Endothelial cell of umbilical vein (primary cell): ENCODE data around the gene IGHMBP2. TPM values are rescaled to one million over a fixed set of nuclear protein-coding genes. Genes with fewer than 3 reads are reported as not detected.

Source experiments
- BruUV-seq: library from RNA; stranded (reverse); fragments of 400-500 nt; replicated peaks from 2 replicates; lab custom pipeline; 2021; lab: Mats Ljungman, UMichigan
- CTCF ChIA-PET: fragments of 300-600, 350-600 bp; sonication (Branson Sonifier 250); formaldehyde crosslinking; loops from one replicate; lab custom pipeline; 2021; ENCODE audit warnings: antibody characterized with exemption, inconsistent platforms; lab: Charles Lee
- POLR2A ChIA-PET: fragments of 300-600, 350-600 bp; sonication (Branson Sonifier 250); formaldehyde crosslinking; loops from one replicate; lab custom pipeline; 2021; ENCODE audit warnings: antibody characterized with exemption, inconsistent platforms; lab: Charles Lee
- DNase-seq: peaks from one replicate; pipeline ENCODE4 v3.0.0-alpha.2; 2011; ENCODE audit warnings: low read depth, low spot score
- FAIRE-seq: peaks from 2 replicates; lab custom pipeline; 2011; peaks lifted over from hg19 to GRCh38; lab: Jason Lieb, UNC
- H2AFZ ChIP-seq: 2 replicates; pipeline ENCODE4 v1.6.0; 2012; ENCODE audit warnings: low read depth, low read length, control low read depth, inconsistent platforms
- H3K27ac ChIP-seq: 2 replicates; pipeline ENCODE4 v1.5.1; 2011; ENCODE audit warnings: low read depth, mild to moderate bottlenecking, control low read depth, low read length, moderate library complexity; ENCODE audit not compliant: insufficient read depth
- H3K27me3 ChIP-seq, 2 experiments: 2 replicates each; pipeline versions ENCODE4 v1.6.0 to v1.6.1; 2011; ENCODE audit warnings: low read length in 2 of 2, mixed read lengths in 1 of 2; ENCODE audit not compliant: control insufficient read depth in 2 of 2, insufficient read depth in 2 of 2
- H3K36me3 ChIP-seq, 2 experiments: 2 replicates in 1 of 2; 3 replicates in 1 of 2; pipeline ENCODE4 v1.5.1; 2011; ENCODE audit warnings: low read length in 2 of 2, mild to moderate bottlenecking in 1 of 2, moderate library complexity in 1 of 2; ENCODE audit not compliant: control insufficient read depth in 2 of 2, insufficient read depth in 2 of 2; ENCODE audit errors: extremely low read depth in 1 of 2
- H3K4me1 ChIP-seq: 3 replicates; pipeline ENCODE4 v1.5.1; 2011; ENCODE audit warnings: mild to moderate bottlenecking, low read length; ENCODE audit not compliant: control insufficient read depth, insufficient read depth; ENCODE audit errors: extremely low read depth
- H3K4me2 ChIP-seq: 2 replicates; pipeline ENCODE4 v1.6.1; 2011; ENCODE audit warnings: low read length, control low read depth, mixed read lengths; ENCODE audit not compliant: insufficient read depth
- H3K4me3 ChIP-seq, 3 experiments: fragments of 200-600 bp in 1 of 3; sonication (generic), shearing (Covaris generic) in 1 of 3; replicated peaks in 1 of 3; 2 replicates each; pipeline ENCODE4 v1.5.1; 2011 to 2016; ENCODE audit warnings: control low read depth in 3 of 3, low read length in 3 of 3, mild to moderate bottlenecking in 2 of 3, inconsistent platforms in 1 of 3, low read depth in 1 of 3, moderate library complexity in 1 of 3; ENCODE audit not compliant: insufficient read depth in 1 of 3
- H3K79me2 ChIP-seq: 2 replicates; pipeline ENCODE4 v1.6.0; 2012; ENCODE audit warnings: low read length, inconsistent platforms; ENCODE audit not compliant: control insufficient read depth, insufficient read depth
- H3K9ac ChIP-seq: replicated peaks from 2 replicates; pipeline ENCODE3; 2011; ENCODE audit warnings: low read length, control low read depth; ENCODE audit not compliant: insufficient read depth; ENCODE audit errors: extremely low read depth
- H3K9me1 ChIP-seq: replicated peaks from 3 replicates; pipeline ENCODE4 v1.6.0; 2011; ENCODE audit warnings: mild to moderate bottlenecking, low read length; ENCODE audit not compliant: control insufficient read depth, insufficient read depth; ENCODE audit errors: extremely low read depth
- H3K9me3 ChIP-seq: replicated peaks from 2 replicates; pipeline ENCODE4 v1.5.1; 2012; ENCODE audit warnings: low read length, inconsistent platforms; ENCODE audit not compliant: control insufficient read depth, insufficient read depth
- H4K20me1 ChIP-seq: replicated peaks from 2 replicates; pipeline ENCODE3; 2011; ENCODE audit warnings: mild to moderate bottlenecking, low read length; ENCODE audit not compliant: control insufficient read depth, insufficient read depth; ENCODE audit errors: extremely low read depth
- CTCF ChIP-seq, 2 donors: IDR thresholded peaks; 1 replicate in 1 of 2; 2 replicates in 1 of 2; pipeline ENCODE4 v1.5.1; 2011; ENCODE audit warnings: low read length in 2 of 2, mild to moderate bottlenecking in 2 of 2, moderate library complexity in 2 of 2, control low read depth in 1 of 2, inconsistent platforms in 1 of 2, low read depth in 1 of 2; ENCODE audit not compliant: insufficient read depth in 1 of 2; ENCODE audit errors: extremely low read depth in 1 of 2
- EZH2 ChIP-seq: IDR thresholded peaks from 2 replicates; pipeline ENCODE4 v1.6.1; 2012; ENCODE audit warnings: borderline replicate concordance, low read depth, mild to moderate bottlenecking, moderate library complexity, low read length, inconsistent platforms; ENCODE audit not compliant: severe bottlenecking
- FOS ChIP-seq: IDR thresholded peaks from 2 replicates; pipeline ENCODE4 v1.6.1; 2011; ENCODE audit warnings: mild to moderate bottlenecking, low read length, moderate library complexity, borderline replicate concordance; ENCODE audit not compliant: insufficient read depth
- GATA2 ChIP-seq: IDR thresholded peaks from 2 replicates; pipeline ENCODE4 v1.7.0; 2011; ENCODE audit warnings: low read depth, mild to moderate bottlenecking, moderate library complexity, mixed read lengths, low read length; ENCODE audit not compliant: insufficient read length, insufficient read depth
- JUN ChIP-seq: IDR thresholded peaks from 2 replicates; pipeline ENCODE4 v1.6.1; 2011; ENCODE audit warnings: borderline replicate concordance, low read depth; ENCODE audit not compliant: insufficient read length, insufficient read depth
- MAX ChIP-seq: IDR thresholded peaks from 2 replicates; pipeline ENCODE4 v1.6.1; 2011; ENCODE audit not compliant: insufficient read depth, insufficient read length
- MYC ChIP-seq: IDR thresholded peaks from one replicate; pipeline ENCODE4 v1.6.1; 2011; ENCODE audit warnings: mild to moderate bottlenecking, low read depth, low read length
- POLR2A ChIP-seq: IDR thresholded peaks from 2 replicates; pipeline ENCODE4 v1.6.1; 2012; ENCODE audit warnings: low read depth, mild to moderate bottlenecking, control low read depth, low read length
- POLR2AphosphoS5 ChIP-seq: IDR thresholded peaks from 2 replicates; pipeline ENCODE4 v1.6.1; 2012; ENCODE audit warnings: low read depth, mild to moderate bottlenecking, control low read depth, low read length, moderate library complexity; ENCODE audit not compliant: insufficient read depth
- dilution Hi-C: fragments of 300-500 bp; cut with MboI; formaldehyde crosslinking; loops from one replicate; pipeline ENCODE4 v1.15.0; 2019; ENCODE audit warnings: low sequenced_read_pairs; ENCODE audit not compliant: extremely low pct_ligation_motif_present
- intact Hi-C: fragments of 100-400 bp; cut with micrococcal nuclease; formaldehyde crosslinking; loops from one replicate; pipeline ENCODE4 v1.10.0; 2022
- polyA plus RNA-seq, 4 experiments: library from polyadenylated mRNA; depleted of rRNA in 3 of 4; stranded (reverse) in 3 of 4; unstranded in 1 of 4; fragments of >200 nt; gene quantifications; 2 replicates each; pipeline versions ENCODE4 v1.2.1 to v1.2.3, GENCODE V29; 2011 to 2012; ENCODE audit warnings: missing spikeins in 1 of 4
- total RNA-seq: library from RNA; stranded (reverse); gene quantifications from 2 replicates; pipeline ENCODE4 v1.2.3, GENCODE V29; 2021

The IGHMBP2 gene
- total and polyA plus RNA-seq, 2 donors (not counting 3 experiments of a cell fraction or from before 2014, with no cell fraction given), result 10.9 to 25.1 TPM

GRCh38 chr11:68908273-68908672, 4.6 kb downstream of the IGHMBP2 start:
- dilution Hi-C loops (no loop called here), intact Hi-C loops (loop anchor here (10.0 kb wide), 1 partner anchor 177 kb away; no protein-coding TSS in a partner anchor)
- BruUV-seq, result no TSS peak
- no peak overlapping the region for H3K4me2 ChIP-seq
- peaks cover 6% of the 10 kb centered on the region for H3K4me1 ChIP-seq
- peaks cover 8 to 29% of the 10 kb centered on the region in 2 experiments for H3K36me3 ChIP-seq
- H3K9ac ChIP-seq, result no peak overlapping the region
- no peak for FAIRE-seq
- CTCF ChIA-PET, result no interaction called here
- H3K79me2 ChIP-seq, result peaks cover 21% of the 10 kb centered on the region
- TF ChIP-seq EZH2, result no peak
- TF ChIP-seq MYC, result no peak
- TF ChIP-seq JUN, result no peak
- TF ChIP-seq CTCF (IDR thresholded peaks at IDR 0.05; ENCODE audit: extremely low read depth in 1 of 2, insufficient read depth in 1 of 2, low read depth in 1 of 2, low read length in 2 of 2), result no peak
- TF ChIP-seq POLR2AphosphoS5, result no peak
- no peak for TF ChIP-seq GATA2
- TF ChIP-seq FOS, result no peak
- TF ChIP-seq MAX, result no peak
- no peak for TF ChIP-seq POLR2A
- no peak overlapping the region for H3K27ac ChIP-seq
- H3K9me1 ChIP-seq, result no peaks in the 10 kb centered on the region
- no peak overlapping the region for H2AFZ ChIP-seq
- POLR2A ChIA-PET, result no interaction called here
- H3K4me3 ChIP-seq, result no peak overlapping the region
- no peaks in the 10 kb centered on the region for H3K9me3 ChIP-seq
- no peak for DNase-seq
- no peaks in the 10 kb centered on the region for H3K27me3 ChIP-seq
- no peaks in the 10 kb centered on the region for H4K20me1 ChIP-seq
